ENCODE measurements around the gene RIPOR1.

RIPOR1 gene

DNA sequence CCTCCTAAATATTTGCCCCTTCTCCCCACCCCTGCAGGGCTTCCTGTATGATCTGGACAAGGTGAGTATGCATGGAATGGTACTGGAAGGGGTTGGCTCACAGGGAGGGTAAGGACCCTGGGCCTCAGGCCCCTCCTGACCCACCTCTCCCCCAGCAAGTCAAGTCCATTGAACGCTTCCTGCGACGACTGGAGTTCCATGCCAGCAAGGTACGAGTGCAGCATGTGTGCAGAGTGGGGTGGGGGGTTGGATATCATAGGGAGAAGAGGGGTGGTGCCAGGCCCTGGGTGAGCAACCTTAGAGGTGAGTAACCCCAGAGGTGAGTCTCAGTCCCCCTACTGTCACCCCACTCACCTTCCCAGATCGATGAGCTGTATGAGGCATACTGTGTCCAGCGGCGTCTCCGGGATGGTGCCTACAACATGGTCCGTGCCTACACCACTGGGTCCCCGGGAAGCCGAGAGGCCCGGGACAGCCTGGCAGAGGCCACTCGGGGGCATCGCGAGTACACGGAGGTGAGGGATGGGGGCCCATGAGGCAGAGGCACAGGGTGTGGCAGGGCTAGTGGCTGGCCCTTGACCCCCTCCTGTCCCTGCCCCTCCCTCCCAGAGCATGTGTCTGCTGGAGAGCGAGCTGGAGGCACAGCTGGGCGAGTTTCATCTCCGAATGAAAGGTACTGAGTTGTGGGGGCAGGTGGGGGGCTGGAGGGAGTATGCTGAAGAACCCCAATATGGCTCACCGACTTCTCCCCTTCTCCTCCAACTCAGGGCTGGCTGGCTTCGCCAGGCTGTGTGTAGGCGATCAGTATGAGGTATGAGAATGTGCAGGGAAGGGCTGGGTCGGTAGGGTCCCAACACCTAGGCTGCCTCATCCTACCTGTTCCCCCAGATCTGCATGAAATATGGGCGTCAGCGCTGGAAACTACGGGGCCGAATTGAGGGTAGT, 11.3 kb downstream of the RIPOR1 start:
- DNase-seq (ENCODE audit: low spot score): no peak

DNA sequence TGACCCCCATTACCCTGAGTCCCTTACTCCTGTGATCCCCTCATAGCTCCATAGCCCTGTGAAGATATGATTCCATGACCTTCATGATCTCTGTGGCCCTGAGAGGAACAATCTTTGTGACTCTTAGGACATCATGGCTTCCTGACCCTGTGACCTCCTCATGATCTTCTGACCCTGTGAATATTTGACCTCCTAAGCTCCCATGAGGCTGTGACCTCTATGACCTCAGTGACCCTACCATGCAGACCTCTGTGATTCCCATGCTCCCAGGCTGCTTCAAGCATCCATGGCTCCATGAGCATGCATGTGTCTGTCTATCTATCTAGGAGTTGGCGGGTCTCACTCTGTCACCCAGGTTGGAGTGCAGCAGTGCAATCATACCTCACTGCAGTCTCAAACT, 12.1 kb downstream of the RIPOR1 start:
- DNase-seq (ENCODE audit: low spot score): no peak

DNA sequence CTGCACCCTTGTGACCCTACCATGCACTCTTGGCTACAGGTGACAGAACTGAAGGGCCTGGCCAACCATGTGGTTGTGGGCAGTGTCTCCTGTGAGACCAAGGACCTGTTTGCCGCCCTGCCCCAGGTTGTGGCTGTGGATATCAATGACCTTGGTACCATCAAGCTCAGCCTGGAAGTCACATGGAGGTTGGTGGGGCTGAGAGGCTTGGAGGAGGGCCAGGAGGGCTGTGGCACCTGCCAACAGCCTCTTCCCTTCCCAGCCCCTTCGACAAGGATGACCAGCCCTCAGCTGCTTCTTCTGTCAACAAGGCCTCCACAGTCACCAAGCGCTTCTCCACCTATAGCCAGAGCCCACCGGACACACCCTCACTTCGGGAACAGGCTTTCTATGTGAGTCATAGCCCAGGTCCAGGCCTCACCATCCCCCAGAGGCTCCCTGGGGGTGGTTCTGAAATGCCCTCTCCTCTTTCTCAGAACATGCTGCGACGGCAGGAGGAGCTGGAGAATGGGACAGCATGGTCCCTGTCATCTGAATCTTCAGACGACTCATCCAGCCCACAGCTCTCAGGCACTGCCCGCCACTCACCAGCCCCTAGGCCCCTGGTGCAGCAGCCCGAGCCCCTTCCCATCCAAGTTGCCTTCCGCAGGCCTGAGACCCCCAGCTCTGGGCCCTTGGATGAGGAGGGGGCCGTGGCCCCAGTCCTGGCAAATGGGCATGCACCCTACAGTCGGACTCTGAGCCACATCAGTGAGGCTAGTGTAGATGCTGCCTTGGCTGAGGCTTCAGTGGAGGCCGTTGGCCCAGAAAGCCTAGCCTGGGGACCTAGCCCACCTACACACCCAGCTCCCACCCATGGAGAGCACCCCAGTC, 13.0 kb downstream of the RIPOR1 start:
- no peak for DNase-seq (ENCODE audit: low spot score)

DNA sequence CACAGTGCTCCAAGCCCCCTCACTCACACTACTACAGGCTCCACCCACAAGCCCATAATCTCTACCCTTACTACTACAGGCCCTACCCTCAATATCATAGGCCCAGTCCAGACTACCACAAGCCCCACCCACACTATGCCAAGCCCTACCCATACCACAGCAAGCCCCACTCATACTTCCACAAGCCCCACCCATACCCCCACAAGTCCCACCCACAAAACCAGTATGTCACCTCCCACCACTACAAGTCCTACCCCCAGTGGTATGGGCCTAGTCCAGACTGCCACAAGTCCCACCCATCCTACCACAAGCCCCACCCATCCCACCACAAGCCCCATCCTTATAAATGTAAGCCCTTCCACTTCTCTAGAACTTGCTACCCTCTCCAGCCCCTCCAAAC, 13.8 kb downstream of the RIPOR1 start:
- no peak for DNase-seq (ENCODE audit: low spot score)

DNA sequence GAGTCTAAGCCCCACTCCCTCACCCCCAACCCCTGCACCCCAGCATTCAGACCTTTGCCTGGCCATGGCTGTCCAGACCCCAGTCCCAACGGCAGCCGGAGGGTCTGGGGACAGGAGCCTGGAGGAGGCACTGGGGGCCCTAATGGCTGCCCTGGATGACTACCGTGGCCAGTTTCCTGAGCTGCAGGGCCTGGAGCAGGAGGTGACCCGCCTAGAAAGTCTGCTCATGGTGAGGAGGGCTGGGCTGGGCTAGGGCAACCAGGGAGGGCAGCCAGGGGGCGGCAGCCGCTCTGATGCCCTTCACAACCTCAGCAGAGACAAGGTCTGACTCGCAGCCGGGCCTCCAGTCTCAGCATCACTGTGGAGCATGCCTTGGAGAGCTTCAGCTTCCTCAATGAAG, 14.4 kb downstream of the RIPOR1 start:
- DNase-seq (ENCODE audit: low spot score): no peak

DNA sequence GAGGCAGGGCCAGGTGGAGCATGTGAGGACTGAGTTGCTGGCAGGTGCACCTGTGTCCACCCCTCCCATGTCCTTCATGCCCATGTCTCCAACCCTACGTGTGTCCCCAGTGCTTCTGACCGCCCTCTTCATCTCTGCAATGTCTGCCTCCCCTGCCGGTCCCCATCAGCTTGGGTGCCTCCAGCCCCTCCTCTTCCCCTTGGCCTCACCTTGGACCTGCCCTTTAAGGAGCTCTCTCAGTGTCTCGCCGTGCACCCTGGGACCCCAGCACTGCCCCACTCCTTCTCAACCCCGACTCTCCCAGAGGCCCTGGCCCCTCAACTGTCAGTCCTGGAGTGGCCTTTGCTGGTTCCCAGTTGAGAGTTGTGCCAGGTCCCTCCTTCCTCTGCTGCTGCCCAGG, 15.0 kb downstream of the RIPOR1 start:
- DNase-seq (ENCODE audit: low spot score): no peak

DNA sequence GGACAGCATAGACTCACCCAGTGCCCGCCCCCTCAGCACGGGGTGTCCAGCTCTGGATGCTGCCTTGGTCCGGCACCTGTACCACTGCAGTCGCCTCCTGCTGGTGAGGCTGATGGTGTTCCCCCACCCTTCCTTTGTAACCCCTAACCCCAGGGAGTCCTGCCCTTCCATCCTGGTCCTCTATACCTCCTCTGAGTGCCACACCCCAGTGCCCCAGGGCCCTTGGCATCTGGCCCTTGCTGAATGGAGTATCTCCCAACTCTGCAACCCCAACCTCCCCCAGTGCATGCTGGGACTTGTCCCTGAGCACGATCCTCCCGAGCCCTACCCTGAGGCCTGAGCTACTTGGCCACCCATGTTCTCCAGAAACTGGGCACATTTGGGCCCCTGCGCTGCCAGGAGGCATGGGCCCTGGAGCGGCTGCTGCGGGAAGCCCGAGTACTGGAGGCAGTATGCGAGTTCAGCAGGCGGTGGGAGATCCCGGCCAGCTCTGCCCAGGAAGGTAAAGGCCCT, 15.8 kb downstream of the RIPOR1 start:
- no peak for DNase-seq (ENCODE audit: low spot score)

DNA sequence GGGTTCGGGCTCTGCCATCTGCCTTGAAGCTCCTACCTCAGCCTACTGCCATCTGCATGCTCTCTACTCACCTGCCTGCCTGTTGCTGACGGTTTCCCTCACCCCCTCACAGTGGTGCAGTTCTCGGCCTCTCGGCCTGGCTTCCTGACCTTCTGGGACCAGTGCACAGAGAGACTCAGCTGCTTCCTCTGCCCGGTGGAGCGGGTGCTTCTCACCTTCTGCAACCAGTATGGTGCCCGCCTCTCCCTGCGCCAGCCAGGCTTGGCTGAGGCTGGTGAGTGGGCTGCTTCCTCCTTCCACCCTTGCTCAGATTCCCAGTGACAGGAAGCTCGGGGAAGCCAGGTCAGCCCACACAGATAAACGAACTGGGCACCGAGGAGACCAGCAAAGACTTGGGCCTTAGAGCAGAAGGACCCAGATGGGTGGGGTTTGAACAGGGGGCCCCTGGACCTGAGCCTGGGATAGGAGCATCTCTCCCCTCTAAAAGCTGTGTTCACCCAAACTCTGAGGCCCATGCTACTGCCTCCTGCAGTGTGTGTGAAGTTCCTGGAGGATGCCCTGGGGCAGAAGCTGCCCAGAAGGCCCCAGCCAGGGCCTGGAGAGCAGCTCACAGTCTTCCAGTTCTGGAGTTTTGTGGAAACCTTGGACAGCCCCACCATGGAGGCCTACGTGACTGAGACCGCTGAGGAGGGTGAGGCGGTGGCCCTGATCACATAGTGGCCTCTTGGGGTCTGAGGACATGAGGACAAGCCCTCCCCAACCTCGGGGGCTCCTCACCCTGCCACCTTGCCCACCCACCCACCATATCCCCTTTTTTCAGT, 16.4 kb downstream of the RIPOR1 start:
- DNase-seq (ENCODE audit: low spot score): no peak

DNA sequence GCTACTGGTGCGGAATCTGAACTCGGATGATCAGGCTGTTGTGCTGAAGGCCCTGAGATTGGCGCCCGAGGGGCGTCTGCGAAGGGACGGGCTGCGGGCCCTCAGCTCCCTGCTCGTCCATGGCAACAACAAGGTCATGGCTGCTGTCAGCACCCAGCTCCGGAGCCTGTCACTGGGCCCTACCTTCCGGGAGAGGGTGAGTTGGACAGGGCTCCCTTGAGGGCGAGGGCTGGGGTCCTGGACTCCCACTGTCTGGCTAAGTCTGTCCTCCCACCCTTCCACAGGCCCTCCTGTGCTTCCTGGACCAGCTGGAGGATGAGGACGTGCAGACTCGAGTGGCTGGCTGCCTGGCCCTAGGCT, 17.0 kb downstream of the RIPOR1 start:
- no peak for DNase-seq (ENCODE audit: low spot score)

DNA sequence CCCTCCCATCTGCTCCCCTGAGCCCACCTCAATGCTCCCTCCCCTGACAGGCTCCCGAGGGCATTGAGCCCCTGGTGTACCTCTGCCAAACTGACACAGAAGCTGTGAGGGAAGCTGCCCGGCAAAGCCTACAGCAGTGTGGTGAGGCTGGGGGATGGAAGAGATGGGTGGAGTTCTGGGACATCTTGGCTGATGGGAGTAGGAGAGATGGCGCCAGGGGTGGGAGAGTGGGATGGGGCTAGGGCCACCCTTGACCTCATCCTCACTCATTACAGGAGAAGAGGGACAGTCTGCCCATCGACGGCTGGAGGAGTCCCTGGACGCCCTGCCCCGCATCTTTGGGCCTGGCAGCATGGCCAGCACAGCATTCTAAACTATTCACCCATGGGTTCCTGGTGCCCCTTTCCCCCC, 17.5 kb downstream of the RIPOR1 start:
- no peak for DNase-seq (ENCODE audit: low spot score)

DNA sequence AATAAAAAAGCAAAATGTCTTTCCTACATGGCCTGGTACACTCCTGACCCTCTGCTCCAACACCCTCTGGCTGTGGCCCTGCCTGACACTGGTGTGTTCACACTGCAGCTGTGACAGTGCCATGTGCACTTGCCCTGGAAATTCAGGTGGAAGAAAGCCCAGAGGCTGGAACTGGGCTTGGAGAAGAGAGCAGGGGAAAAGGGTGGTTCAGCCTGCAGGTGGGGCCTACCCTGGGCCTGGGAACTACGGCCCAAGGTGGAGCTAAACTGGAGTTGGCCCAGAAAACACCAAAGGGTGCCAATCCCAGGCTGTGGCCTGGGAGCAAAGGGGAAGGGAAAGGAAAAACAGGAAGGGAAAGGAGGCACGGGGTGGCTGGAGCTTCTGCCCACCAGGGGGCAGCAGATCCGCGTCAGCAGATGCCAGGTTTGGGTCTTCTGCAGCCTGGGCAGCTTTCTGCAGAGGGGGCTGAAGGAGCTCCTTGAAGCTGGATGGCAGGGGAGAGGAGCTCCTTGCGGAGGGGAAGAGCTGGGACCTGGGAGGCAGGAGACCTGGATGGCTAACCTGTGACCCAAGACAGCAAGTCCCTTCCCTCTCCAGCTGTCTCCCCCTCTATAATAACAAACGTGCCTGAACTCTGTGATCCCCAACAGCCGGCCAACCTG, 18.3 kb downstream of the RIPOR1 start:
- peak; percentile 65 for DNase-seq (ENCODE audit: low spot score)

DNA sequence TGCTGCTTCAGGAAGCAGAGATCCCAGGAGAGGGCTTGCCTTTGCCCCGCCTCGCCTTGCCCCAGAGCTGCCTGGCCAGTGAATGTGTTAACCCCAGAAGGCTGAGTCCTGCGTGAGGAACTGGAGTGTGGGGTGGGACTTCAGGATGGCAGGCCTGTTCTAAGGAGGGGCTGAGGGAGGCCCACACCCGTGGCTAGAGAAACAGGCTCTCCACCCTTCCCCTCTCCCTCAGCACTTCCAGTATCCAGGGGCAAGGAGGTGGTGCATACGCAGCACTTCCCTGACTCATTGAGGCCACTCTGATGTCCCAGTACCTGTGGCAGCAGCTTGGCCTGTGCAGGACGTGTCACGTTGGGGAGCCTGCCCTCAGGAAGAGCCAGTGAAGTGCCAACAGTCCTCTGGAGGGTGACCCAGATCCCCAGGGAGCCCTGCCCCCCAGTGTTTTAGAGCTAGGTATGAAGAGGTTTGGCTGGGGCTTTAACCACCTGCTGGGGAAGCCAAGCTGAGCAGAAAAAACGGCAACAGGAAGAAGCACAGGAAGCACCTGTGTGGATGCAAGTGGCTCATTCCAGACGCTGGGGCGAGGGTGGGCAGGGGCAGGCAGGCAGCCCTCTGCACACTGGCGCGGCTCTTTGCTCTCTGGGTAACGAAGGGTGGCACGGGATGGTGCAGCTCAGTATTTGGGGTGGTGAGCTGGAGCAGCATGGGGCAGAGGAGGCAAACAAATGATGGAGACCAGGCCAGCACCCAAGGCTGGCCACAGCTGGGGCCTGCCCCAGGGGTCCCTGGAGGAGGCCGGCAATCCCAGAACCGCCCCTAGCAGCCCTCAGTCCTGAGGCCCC, 19.0 kb downstream of the RIPOR1 start:
- DNase-seq (ENCODE audit: low spot score): no peak

DNA sequence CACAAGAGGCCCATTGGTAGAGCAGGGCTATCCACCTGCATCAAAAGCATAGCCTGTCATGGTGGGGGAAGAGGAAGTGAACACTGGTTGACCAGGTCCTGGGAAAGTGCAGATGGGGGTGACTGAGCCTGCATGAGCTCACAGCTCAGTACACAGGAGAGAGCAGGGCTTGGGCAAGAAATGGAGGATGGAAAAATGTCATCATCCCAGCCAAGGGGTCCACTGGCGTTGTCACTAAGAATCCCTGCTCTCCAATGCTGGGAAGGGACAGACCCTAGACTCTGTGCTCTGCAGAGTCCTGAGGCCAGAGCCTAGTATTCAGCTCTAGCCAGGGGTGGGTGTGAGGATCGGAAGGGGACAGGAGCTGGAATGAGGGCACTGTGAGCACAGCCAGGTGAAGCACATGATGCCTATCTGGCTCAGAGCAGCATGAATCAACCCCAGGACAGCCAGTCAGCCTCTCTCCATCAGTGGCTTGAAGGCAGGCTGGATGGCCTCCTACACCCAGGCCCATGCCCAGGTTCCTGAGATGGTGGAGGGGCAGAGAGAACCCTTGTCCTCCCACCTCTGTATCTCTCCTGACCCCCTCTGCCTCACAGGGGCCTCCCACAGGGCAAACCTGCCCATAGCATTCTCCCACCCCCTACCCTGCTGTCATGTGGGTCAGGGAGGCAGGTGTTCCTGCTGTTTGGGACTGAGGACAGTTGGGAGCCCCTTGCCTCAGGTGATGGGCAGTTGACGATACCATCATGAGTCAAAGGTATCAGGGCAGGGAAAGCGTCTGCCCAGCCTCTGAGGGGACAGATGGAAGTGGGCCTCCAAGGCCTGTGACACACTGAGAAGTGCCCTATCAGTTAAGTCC, 19.9 kb downstream of the RIPOR1 start:
- no peak for DNase-seq (ENCODE audit: low spot score)

DNA sequence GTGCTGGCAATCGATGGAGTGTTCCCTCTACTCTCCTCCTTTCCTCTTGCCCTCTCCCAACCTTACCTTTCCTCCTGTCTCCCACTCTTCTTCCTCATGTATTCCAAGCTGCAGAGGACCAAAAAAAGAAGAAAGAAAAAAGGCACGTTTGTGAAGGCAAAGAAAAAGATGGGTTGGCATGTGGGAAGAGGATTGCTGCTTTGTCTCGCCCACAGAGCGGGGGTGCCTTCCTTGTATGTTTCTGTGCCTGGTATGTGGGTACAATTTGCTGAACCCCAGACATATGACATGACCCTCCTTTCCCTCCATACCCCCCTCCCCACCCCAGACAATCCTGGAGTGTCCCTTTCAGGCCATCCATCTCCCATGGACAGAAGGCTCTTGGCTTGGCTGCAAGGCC, 20.6 kb downstream of the RIPOR1 start:
- DNase-seq (ENCODE audit: low spot score): peak; percentile 60

DNA sequence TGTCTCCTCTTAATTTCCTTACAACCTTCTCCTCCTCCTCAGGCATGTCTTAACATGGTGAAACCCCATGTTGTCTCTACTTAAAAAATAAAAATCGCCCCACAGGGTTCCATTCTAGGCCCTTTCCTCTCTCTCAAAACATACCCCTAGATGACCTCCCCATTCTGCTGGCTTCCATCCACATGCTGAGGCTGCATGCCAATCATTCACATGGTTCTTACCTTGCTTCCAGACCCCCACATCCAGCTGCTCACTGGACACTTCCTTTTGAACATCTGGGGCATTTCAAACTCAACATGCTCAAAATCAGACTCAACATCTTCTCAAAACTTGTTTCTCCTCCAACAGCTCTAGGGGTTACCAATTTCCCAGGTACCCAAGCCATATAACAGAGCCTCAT, 21.3 kb downstream of the RIPOR1 start:
- DNase-seq (ENCODE audit: low spot score): no peak

DNA sequence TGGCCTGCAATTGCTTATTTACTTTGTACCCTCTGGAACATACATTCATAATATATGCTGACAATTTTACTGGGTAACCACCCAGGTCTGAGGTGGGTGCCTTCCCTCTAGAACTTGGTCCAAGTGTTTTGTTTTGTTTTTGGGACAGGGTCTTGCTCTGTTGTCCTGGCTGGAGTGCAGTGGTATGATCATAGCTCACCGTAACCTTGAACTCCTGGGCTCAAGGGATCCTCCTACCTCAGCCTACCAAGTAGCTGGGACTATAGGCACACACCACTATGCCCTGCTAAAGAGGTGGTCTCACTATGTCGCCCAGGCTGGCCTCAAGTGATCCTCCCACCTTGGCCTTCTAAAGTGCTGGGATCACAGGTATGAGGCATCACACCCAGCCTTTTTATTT, 22.5 kb downstream of the RIPOR1 start:
- no peak for DNase-seq (ENCODE audit: low spot score)

DNA sequence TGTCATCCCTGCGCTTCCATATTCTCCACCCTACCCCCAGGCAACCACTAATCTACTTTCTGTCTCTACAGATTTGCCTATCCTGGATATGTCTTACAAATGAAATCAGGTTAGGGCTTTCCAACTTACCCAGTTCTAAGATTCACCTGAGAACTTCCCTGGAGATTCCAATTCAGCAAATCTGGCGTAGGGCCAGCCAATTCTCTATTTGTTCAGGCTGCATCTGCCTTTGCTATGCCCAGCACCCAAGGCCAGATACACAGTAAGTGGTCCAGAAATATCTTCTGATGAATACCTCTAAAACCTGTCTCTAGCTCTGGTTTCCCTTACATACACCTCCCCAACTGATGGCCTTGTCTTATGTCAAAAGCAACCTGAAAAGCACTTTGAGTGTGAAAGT, 23.3 kb downstream of the RIPOR1 start:
- no peak for DNase-seq (ENCODE audit: low spot score)

DNA sequence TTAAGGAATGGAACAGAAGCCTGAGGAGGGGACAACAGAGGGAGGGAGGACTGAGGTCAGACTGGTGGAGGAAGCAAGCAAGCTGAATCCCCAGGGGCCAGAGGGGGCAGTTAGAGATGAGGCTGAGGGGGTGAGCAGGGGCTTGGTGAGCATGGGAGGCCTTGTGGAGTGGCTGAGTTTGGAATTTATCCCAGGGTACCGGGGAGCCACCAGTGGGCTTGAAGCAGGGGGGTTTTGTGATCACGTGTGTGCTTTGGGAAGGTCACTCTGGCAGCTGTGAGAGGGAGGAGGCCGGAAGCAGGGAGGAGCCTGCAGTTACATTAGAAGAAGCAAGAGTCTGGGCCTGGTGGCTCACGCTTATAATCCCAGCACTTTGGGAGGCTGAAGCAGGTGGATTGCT, 23.8 kb downstream of the RIPOR1 start:
- DNase-seq (ENCODE audit: low spot score): no peak

DNA sequence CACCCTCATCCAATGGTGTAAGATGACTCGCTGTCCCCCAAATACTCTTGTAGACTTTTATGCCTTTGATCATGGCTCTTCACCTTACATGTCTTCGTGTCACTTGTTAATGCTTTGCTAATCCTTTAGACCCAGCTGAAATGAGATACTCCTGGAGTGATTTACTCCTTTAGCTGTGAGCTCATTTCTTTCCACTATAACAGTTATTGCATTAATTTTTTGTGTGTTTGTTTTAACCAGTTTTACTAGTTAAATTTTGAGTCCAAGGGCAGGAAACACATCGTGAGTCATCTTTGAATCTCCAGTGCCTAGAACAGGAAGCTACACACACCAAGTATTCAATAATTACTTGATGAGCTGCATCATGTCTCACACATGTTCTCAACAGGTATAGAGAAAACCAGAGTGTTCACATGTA, 27.2 kb downstream of the RIPOR1 start:
- no peak for DNase-seq (ENCODE audit: low spot score)

DNA sequence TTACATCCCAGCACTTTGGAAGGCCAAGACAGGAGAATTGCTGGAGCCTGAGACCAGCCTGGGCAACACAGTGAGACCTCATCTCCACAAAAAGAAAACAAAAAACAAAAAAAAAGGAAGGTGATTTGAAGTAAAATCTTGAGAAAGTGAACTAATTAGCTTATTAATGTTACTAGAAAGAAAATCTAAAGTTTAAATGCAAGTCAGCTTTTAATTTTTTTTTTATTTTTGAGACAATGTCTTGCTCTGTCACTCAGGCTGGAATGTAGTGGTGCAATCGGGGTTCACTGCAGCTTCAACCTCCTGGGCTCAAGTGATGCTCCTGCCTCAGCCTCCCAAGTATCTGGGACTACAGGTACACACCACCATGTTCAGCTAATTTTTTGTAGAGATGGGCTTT, 30.2 kb downstream of the RIPOR1 start:
- DNase-seq (ENCODE audit: low spot score): no peak
